C4-2B (cell line): Measurements from ENCODE around the gene AGPS.

ENCODE experiments used
- ZFX ChIP-seq: fragments of 450-650 bp; IDR thresholded peaks from 2 replicates; pipeline ENCODE4 v1.6.1; 2017
- TF ChIP-seq, protein P1 (sequence below): fragments of 450-650 bp; conservative IDR thresholded peaks from 2 replicates; pipeline ENCODE4 v1.5.1; 2017; ENCODE audit warnings: mild to moderate bottlenecking

GRCh38 chr2:177545143-177545542, 152.6 kb downstream of the AGPS start:
- TF ChIP-seq, protein P1, sequence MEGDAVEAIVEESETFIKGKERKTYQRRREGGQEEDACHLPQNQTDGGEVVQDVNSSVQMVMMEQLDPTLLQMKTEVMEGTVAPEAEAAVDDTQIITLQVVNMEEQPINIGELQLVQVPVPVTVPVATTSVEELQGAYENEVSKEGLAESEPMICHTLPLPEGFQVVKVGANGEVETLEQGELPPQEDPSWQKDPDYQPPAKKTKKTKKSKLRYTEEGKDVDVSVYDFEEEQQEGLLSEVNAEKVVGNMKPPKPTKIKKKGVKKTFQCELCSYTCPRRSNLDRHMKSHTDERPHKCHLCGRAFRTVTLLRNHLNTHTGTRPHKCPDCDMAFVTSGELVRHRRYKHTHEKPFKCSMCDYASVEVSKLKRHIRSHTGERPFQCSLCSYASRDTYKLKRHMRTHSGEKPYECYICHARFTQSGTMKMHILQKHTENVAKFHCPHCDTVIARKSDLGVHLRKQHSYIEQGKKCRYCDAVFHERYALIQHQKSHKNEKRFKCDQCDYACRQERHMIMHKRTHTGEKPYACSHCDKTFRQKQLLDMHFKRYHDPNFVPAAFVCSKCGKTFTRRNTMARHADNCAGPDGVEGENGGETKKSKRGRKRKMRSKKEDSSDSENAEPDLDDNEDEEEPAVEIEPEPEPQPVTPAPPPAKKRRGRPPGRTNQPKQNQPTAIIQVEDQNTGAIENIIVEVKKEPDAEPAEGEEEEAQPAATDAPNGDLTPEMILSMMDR, result no peak
- TF ChIP-seq ZFX, result no peak
